ENCODE results near the gene STK36. TPM values are rescaled to one million over a fixed set of nuclear protein-coding genes. Genes with fewer than 3 reads are reported as not detected.
A peak's percentile ranks its signal among the peaks of the same experiment; 100 is the strongest.

Gene STK36
- total RNA-seq, 1 experiment from 2014 or later: 38.7 TPM

GRCh38 chr2:218710334-218710686 is 38.4 kb downstream of the STK36 start:
- Histone ChIP-seq H3K4me1 (ENCODE audit: insufficient read depth, low read length) (no peaks in the 10 kb centered on the region), H2BK20ac (ENCODE audit: low read depth, low read length, poor library complexity, severe bottlenecking) (no peak overlapping the region), H3K56ac (ENCODE audit: insufficient read length, low read depth, low read length) (no peak overlapping the region), H3T11ph (ENCODE audit: low read length) (no peak overlapping the region), H3K79me2 (ENCODE audit: insufficient read depth, low read length) (peaks cover 14% of the 10 kb centered on the region; the same call in 1 of the 2 replicates), H3K14ac (ENCODE audit: insufficient read depth, low read length) (no peak overlapping the region), H2AFZ (ENCODE audit: low read length) (no peak overlapping the region), H4K5ac (ENCODE audit: insufficient read length, low read depth, low read length) (no peak overlapping the region), H3K18ac (ENCODE audit: insufficient read length, low read depth, low read length) (no peak overlapping the region), H4K91ac (ENCODE audit: insufficient read length, low read depth, low read length) (no peak overlapping the region), H3K27ac (ENCODE audit: insufficient read length, low read depth, low read length) (no peak overlapping the region), H2BK5ac (ENCODE audit: insufficient read length, low read length) (no peak overlapping the region), H3K4me2 (ENCODE audit: insufficient read depth, insufficient read length, low read length) (peak overlapping the region; percentile 75), H3K9me3 (ENCODE audit: control insufficient read depth, low read depth, low read length) (no peaks in the 10 kb centered on the region), H2BK120ac (ENCODE audit: low read depth, low read length, poor library complexity, severe bottlenecking) (no peak overlapping the region), H3K4ac (ENCODE audit: low read depth, low read length) (no peak overlapping the region), H3K23ac (ENCODE audit: insufficient read length, low read depth, low read length) (no peak overlapping the region), H3K23me2 (ENCODE audit: insufficient read length, low read depth, low read length, poor library complexity, severe bottlenecking) (no peaks in the 10 kb centered on the region), H3K27me3 (ENCODE audit: insufficient read depth, low read length) (no peaks in the 10 kb centered on the region), H3K79me1 (ENCODE audit: insufficient read depth, low read depth, low read length, poor library complexity, severe bottlenecking) (peaks cover 8% of the 10 kb centered on the region), H2AK5ac (ENCODE audit: insufficient read length, low read length) (no peak overlapping the region), H3K9ac (ENCODE audit: extremely low read depth, insufficient read length, low read length) (no peak overlapping the region), H4K8ac (replicated peaks; ENCODE audit: insufficient read length, low read depth, low read length) (no peak overlapping the region), H2BK15ac (ENCODE audit: low read depth, low read length) (no peak overlapping the region; the same call in 1 of the 2 replicates), H4K20me1 (ENCODE audit: control insufficient read depth, insufficient read depth, insufficient read length) (no peaks in the 10 kb centered on the region), H2BK12ac (ENCODE audit: insufficient read length, low read depth, low read length) (no peak overlapping the region)
- TF ChIP-seq, protein P1, sequence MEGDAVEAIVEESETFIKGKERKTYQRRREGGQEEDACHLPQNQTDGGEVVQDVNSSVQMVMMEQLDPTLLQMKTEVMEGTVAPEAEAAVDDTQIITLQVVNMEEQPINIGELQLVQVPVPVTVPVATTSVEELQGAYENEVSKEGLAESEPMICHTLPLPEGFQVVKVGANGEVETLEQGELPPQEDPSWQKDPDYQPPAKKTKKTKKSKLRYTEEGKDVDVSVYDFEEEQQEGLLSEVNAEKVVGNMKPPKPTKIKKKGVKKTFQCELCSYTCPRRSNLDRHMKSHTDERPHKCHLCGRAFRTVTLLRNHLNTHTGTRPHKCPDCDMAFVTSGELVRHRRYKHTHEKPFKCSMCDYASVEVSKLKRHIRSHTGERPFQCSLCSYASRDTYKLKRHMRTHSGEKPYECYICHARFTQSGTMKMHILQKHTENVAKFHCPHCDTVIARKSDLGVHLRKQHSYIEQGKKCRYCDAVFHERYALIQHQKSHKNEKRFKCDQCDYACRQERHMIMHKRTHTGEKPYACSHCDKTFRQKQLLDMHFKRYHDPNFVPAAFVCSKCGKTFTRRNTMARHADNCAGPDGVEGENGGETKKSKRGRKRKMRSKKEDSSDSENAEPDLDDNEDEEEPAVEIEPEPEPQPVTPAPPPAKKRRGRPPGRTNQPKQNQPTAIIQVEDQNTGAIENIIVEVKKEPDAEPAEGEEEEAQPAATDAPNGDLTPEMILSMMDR (conservative IDR thresholded peaks at IDR 0.05): no peak
- peaks cover 8 to 18% of the 10 kb centered on the region in 2 experiments for H3K4me1 Mint-ChIP-seq
- WGBS (ENCODE audit: extremely low coverage, insufficient read length, low lambda C conversion rate): no CpG with 5 or more reads among the region's 14 CpGs
- H3K27me3 Mint-ChIP-seq (ENCODE audit: low read depth): no peaks in the 10 kb centered on the region; the same call in 1 of the 2 replicates
- no peak for DNase-seq
- peaks cover 0 to 10% (median 5%) of the 10 kb centered on the region in 3 experiments; a peak in 3 of 7 replicates for H3K36me3 Mint-ChIP-seq (ENCODE audit: insufficient read depth in 1 of 3, low read depth in 3 of 3)
- H3K4me3 Mint-ChIP-seq: peak overlapping the region; percentile 96 to 98
- peaks cover 0 to 4% of the 10 kb centered on the region in 2 experiments; a peak in 3 of 5 replicates for H3K9me3 Mint-ChIP-seq
- H3K27ac Mint-ChIP-seq: peak overlapping the region in 1 of 3 experiments; percentile 62; a peak in 1 of 7 replicates

Measured in H9 (cell line).